ENCODE data around the gene GOSR2. TPM values are rescaled to one million over a fixed set of nuclear protein-coding genes. Genes with fewer than 3 reads are reported as not detected.

Gene GOSR2
- total RNA-seq, 1 experiment from 2014 or later = 48.4 TPM

GRCh38 chr17:46903762-46904672 lies 18.9 kb upstream of the GOSR2 start:
- no TSS peak for BruUV-seq (replicated peaks)

DNA sequence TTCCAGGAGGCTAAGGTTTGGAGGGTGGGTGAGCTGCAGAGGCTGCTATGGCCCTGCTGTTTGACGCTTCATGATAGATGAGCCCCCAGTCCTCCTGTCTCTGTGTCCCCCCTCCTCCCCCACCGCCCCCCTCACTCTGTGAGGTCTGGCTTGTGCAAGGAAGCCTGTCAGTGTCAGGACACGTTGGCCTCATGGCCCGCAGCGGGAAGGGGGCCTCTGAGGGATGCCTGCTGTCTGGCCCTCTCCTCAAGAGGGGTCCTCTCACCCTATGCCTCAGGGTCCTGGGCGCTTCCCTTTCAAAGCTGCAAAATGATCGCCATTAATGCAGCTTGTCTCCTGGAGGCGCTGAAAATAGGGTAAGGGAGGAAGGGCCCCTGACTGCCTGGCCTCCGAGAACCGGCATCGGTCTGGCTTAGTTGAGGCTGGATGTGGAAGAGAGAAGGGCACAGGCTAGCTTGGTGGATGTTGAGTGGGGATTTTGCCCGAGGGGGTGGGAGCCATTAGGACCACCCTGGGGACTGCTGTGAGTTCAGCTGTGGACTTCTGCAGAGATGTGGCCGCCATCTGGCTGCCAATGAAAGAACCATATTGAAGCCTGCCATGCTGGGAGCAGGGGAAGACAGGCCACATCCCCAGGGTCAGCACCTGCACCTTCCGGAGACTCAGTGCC lies 14.8 kb upstream of the GOSR2 start:
- Histone ChIP-seq H4K20me1 (ENCODE audit: low read length) (no peaks in the 10 kb centered on the region), H3K9me3 (ENCODE audit: low read length) (no peaks in the 10 kb centered on the region), H3K27me3 (ENCODE audit: low read length) (peaks cover 16% of the 10 kb centered on the region; the same call in 1 of the 2 replicates), H3K4me3 (ENCODE audit: low read length) (no peak overlapping the region), H3K79me2 (ENCODE audit: low read length) (no peaks in the 10 kb centered on the region), H3K9ac (ENCODE audit: low read length) (no peak overlapping the region), H3K4me2 (ENCODE audit: low read length) (no peak overlapping the region), H3K36me3 (ENCODE audit: low read depth, low read length) (no peaks in the 10 kb centered on the region), H3K27ac (ENCODE audit: low read length) (no peak overlapping the region), H3F3A (ENCODE audit: low read length, unreplicated experiment) (no peaks in the 10 kb centered on the region), H3K9me2 (replicated peaks; ENCODE audit: low read length) (no peaks in the 10 kb centered on the region), H3K4me1 (ENCODE audit: insufficient read depth, low read length) (no peaks in the 10 kb centered on the region), H2AFZ (ENCODE audit: low read length) (no peak overlapping the region)
- ATAC-seq (no peak), DNase-seq (no peak)
- TF ChIP-seq, protein P1, sequence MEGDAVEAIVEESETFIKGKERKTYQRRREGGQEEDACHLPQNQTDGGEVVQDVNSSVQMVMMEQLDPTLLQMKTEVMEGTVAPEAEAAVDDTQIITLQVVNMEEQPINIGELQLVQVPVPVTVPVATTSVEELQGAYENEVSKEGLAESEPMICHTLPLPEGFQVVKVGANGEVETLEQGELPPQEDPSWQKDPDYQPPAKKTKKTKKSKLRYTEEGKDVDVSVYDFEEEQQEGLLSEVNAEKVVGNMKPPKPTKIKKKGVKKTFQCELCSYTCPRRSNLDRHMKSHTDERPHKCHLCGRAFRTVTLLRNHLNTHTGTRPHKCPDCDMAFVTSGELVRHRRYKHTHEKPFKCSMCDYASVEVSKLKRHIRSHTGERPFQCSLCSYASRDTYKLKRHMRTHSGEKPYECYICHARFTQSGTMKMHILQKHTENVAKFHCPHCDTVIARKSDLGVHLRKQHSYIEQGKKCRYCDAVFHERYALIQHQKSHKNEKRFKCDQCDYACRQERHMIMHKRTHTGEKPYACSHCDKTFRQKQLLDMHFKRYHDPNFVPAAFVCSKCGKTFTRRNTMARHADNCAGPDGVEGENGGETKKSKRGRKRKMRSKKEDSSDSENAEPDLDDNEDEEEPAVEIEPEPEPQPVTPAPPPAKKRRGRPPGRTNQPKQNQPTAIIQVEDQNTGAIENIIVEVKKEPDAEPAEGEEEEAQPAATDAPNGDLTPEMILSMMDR (conservative IDR thresholded peaks at IDR 0.05; ENCODE audit: low read depth, low read length) = no peak
- TF ChIP-seq EZH2phosphoT487 (IDR thresholded peaks at IDR 0.05; ENCODE audit: borderline replicate concordance, low read length) = no peak
- TF ChIP-seq EZH2 (IDR thresholded peaks at IDR 0.05; ENCODE audit: low read length, unreplicated experiment) = no peak
- intact Hi-C loops (cut with micrococcal nuclease) = no loop called here
- no TSS peak for BruUV-seq (replicated peaks)
- CTCF ChIA-PET = no interaction called here
- POLR2A ChIA-PET (ENCODE audit: unreplicated experiment) = no interaction called here

More at GRCh38 chr17:46903762-46904672, 18.9 kb upstream of the GOSR2 start:
- H3K9me2 ChIP-seq (replicated peaks; ENCODE audit: low read length) = no peaks in the 10 kb centered on the region
- ChIA-PET POLR2A (ENCODE audit: unreplicated experiment) (no interaction called here), CTCF (interaction anchor here (0.7 kb wide), 1 partner anchor 61 kb away, joined by 9 read pairs; no protein-coding TSS in a partner anchor)
- H3K4me3 ChIP-seq (ENCODE audit: low read length) = no peak overlapping the region
- intact Hi-C loops (cut with micrococcal nuclease) = no loop called here
- ATAC-seq (no peak), DNase-seq (no peak)
- H3K9ac ChIP-seq (ENCODE audit: low read length) = no peak overlapping the region
- H3K27ac ChIP-seq (ENCODE audit: low read length) = no peak overlapping the region
- H3K4me2 ChIP-seq (ENCODE audit: low read length) = no peak overlapping the region
- no peaks in the 10 kb centered on the region for H3K36me3 ChIP-seq (ENCODE audit: low read depth, low read length)
- H3K27me3 ChIP-seq (ENCODE audit: low read length) = no peaks in the 10 kb centered on the region
- H2AFZ ChIP-seq (ENCODE audit: low read length) = no peak overlapping the region
- no peaks in the 10 kb centered on the region for H3K79me2 ChIP-seq (ENCODE audit: low read length)
- no peaks in the 10 kb centered on the region for H3F3A ChIP-seq (ENCODE audit: low read length, unreplicated experiment)
- no peaks in the 10 kb centered on the region for H3K9me3 ChIP-seq (ENCODE audit: low read length)
- TF ChIP-seq, protein P1 (conservative IDR thresholded peaks at IDR 0.05; ENCODE audit: low read depth, low read length) = no peak
- TF ChIP-seq EZH2phosphoT487 (IDR thresholded peaks at IDR 0.05; ENCODE audit: borderline replicate concordance, low read length) (no peak), EZH2 (IDR thresholded peaks at IDR 0.05; ENCODE audit: low read length, unreplicated experiment) (no peak)
- no peaks in the 10 kb centered on the region for H3K4me1 ChIP-seq (ENCODE audit: insufficient read depth, low read length)
- no peaks in the 10 kb centered on the region for H4K20me1 ChIP-seq (ENCODE audit: low read length)

Measured in PC-3 (cell line).